ENCODE measurements around the gene PSTPIP2. TPM values are rescaled to one million over a fixed set of nuclear protein-coding genes. Genes with fewer than 3 reads are reported as not detected.

PSTPIP2 gene
- total and polyA plus RNA-seq, 9 of the 15 experiments (the other 6 are each of a cell fraction or from before 2014, with no cell fraction given), result 14.0 to 45.7 (median 27.1) TPM

- no peak for TF ChIP-seq REST (IDR thresholded peaks at IDR 0.05; ENCODE audit: borderline replicate concordance)
- TF ChIP-seq REST (CRISPR knock-in tag; IDR thresholded peaks at IDR 0.05; ENCODE audit: low read depth), result no peak
- TF ChIP-seq NR1H2 (CRISPR knock-in tag; IDR thresholded peaks at IDR 0.05), result no peak
- TF ChIP-seq HIVEP1 (CRISPR knock-in tag; IDR thresholded peaks at IDR 0.05), result no peak
- TF ChIP-seq ATF2 (CRISPR knock-in tag; IDR thresholded peaks at IDR 0.05), result no peak
- TF ChIP-seq THRB (CRISPR knock-in tag; conservative IDR thresholded peaks at IDR 0.05), result no peak
- peak; percentile 96 for TF ChIP-seq TEAD4 (IDR thresholded peaks at IDR 0.05; ENCODE audit: low read length)
- no peak for TF ChIP-seq TEAD4 (CRISPR knock-in tag; IDR thresholded peaks at IDR 0.05; ENCODE audit: borderline replicate concordance)
- TF ChIP-seq EHMT2 (IDR thresholded peaks at IDR 0.05), result no peak
- TF ChIP-seq TEAD2 (tag; IDR thresholded peaks at IDR 0.05), result no peak
- no peak for TF ChIP-seq ZBED1 (IDR thresholded peaks at IDR 0.05)
- no peak for TF ChIP-seq GTF2E2 (tag; IDR thresholded peaks at IDR 0.05)
- TF ChIP-seq JUND (IDR thresholded peaks at IDR 0.05; ENCODE audit: borderline replicate concordance, low read depth, low read length), result no peak
- no peak for TF ChIP-seq JUND (tag; IDR thresholded peaks at IDR 0.05; ENCODE audit: borderline replicate concordance, low read depth, low read length)
- TF ChIP-seq NFRKB (IDR thresholded peaks at IDR 0.05; ENCODE audit: low read depth), result no peak
- TF ChIP-seq ZC3H4 (CRISPR knock-in tag; IDR thresholded peaks at IDR 0.05; ENCODE audit: borderline replicate concordance), result no peak
- TF ChIP-seq SOX6 (IDR thresholded peaks at IDR 0.05), result peak; percentile 82
- no peak for TF ChIP-seq ZNF655 (CRISPR knock-in tag; IDR thresholded peaks at IDR 0.05)
Observed at GRCh38 chr18:46060359-46060841, 11.7 kb downstream of the PSTPIP2 start (continued).
